ENCODE results near the gene PIEZO2. TPM values are rescaled to one million over a fixed set of nuclear protein-coding genes. Genes with fewer than 3 reads are reported as not detected.

The PIEZO2 gene
- total and polyA plus RNA-seq, 2 of the 8 experiments (the other 6 are each of a cell fraction or from before 2014, with no cell fraction given) = 4.7 to 16.5 TPM

DNA sequence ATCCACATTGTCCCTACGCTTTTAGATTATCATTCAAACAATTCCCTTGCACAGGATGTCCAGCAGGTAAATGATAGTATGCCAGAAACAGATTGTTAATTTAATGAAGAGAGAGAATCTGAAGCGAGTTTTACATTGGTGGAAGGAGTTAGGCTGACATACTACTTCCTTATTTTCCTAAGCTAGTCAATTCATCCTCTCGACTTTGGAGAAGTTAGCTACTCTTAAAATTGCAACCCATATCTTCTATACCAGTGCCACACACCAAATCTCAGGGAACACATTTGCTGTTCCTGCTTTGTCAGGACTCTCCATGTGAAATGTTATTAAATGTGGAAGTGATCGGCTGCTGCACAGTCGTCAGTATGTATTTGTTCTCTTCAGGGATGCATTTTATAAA, 374.3 kb downstream of the PIEZO2 start:
- Histone ChIP-seq H3K9me3 (ENCODE audit: insufficient read depth in 2 of 2, low read depth in 1 of 2, low read length in 1 of 2) (no peaks in the 10 kb centered on the region), H3K36me3 (ENCODE audit: control insufficient read depth in 2 of 4, insufficient read depth in 4 of 4, low read length in 3 of 4) (no peaks in the 10 kb centered on the region; a peak in 1 of 8 replicates), H3K4me2 (ENCODE audit: insufficient read depth in 1 of 2, low read depth in 2 of 2, low read length in 2 of 2) (no peak overlapping the region), H3K56ac (replicated peaks; ENCODE audit: insufficient read length, low read depth, low read length) (no peak overlapping the region), H3K4me3 (ENCODE audit: extremely low read depth in 1 of 4, insufficient read depth in 2 of 4, low read depth in 3 of 4, low read length in 4 of 4) (no peak overlapping the region), H4K8ac (ENCODE audit: extremely low read depth, insufficient read depth, low read length) (no peak overlapping the region), H2BK5ac (ENCODE audit: low read depth, low read length) (no peak overlapping the region), H3K23me2 (ENCODE audit: low read depth, low read length) (no peaks in the 10 kb centered on the region), H3K79me2 (ENCODE audit: control insufficient read depth in 1 of 2, insufficient read depth in 2 of 2, low read length in 2 of 2) (no peaks in the 10 kb centered on the region), H4K20me1 (replicated peaks in 1 of 2; ENCODE audit: control insufficient read depth in 1 of 2, insufficient read depth in 2 of 2, low read length in 2 of 2) (no peaks in the 10 kb centered on the region), H3K14ac (ENCODE audit: insufficient read length) (no peak overlapping the region), H3K23ac (ENCODE audit: insufficient read length) (no peak overlapping the region), H3K4ac (replicated peaks; ENCODE audit: insufficient read length, low read depth, low read length) (no peak overlapping the region), H2BK12ac (ENCODE audit: low read depth, low read length) (no peak overlapping the region), H2BK20ac (ENCODE audit: low read length) (no peak overlapping the region), H4K5ac (ENCODE audit: insufficient read length, low read depth, low read length) (no peak overlapping the region), H4K91ac (replicated peaks; ENCODE audit: insufficient read length, low read length) (no peak overlapping the region), H2AK5ac (ENCODE audit: low read depth, low read length) (no peak overlapping the region), H3K27me3 (replicated peaks in 1 of 4; ENCODE audit: control insufficient read depth in 3 of 4, extremely low read depth in 1 of 4, insufficient read depth in 3 of 4, low read length in 3 of 4) (no peaks in the 10 kb centered on the region), H3K18ac (ENCODE audit: extremely low read depth, low read length) (no peak overlapping the region), H3K79me1 (ENCODE audit: low read depth, low read length) (no peaks in the 10 kb centered on the region), H3K9ac (replicated peaks in 1 of 4; ENCODE audit: extremely low read depth in 1 of 4, low read depth in 3 of 4, low read length in 3 of 4) (no peak overlapping the region), H3K27ac (ENCODE audit: low read depth, low read length) (no peak overlapping the region), H3K4me1 (replicated peaks in 1 of 4; ENCODE audit: control insufficient read depth in 3 of 4, insufficient read depth in 4 of 4, low read length in 3 of 4) (no peaks in the 10 kb centered on the region), H2BK120ac (replicated peaks; ENCODE audit: low read depth, low read length) (no peak overlapping the region), H2AFZ (ENCODE audit: low read length) (no peak overlapping the region), H2BK15ac (ENCODE audit: low read length) (no peak overlapping the region)
- DNase-seq (ENCODE audit: low read depth in 1 of 2, low spot score in 2 of 2) = no peak
- no peak for FAIRE-seq
- TF ChIP-seq HDAC6 (IDR thresholded peaks at IDR 0.05; ENCODE audit: low read depth, low read length) (no peak), CHD2 (IDR thresholded peaks at IDR 0.05; ENCODE audit: low read length) (no peak), TCF12 (IDR thresholded peaks at IDR 0.05; ENCODE audit: low read depth, low read length) (no peak), MAFK (IDR thresholded peaks at IDR 0.05; ENCODE audit: low read depth, low read length) (no peak), RXRA (IDR thresholded peaks at IDR 0.05; ENCODE audit: insufficient read depth, low read depth, low read length) (no peak)
- ChIA-PET POLR2A (ENCODE audit: partially characterized antibody) (no interaction called here), CTCF (ENCODE audit: partially characterized antibody) (interaction anchor here (1.0 to 1.9 kb wide), 3 partner anchors 11 to 215 kb away, joined by 3 to 5 read pairs (median 3); no protein-coding TSS in a partner anchor)
- 91% methylated on average over 5 of the region's 5 CpGs; no CpG with 5 or more reads in 1 of the 2 experiments for WGBS, 2 experiments (ENCODE audit: extremely low coverage in 1 of 2, insufficient coverage in 1 of 2, insufficient read length in 1 of 2, insufficient replicate concordance in 2 of 2, low coverage in 1 of 2, low lambda C conversion rate in 2 of 2, missing lambda C conversion rate in 1 of 2)
